A673 (cell line): ENCODE results near the gene TLCD3B. TPM values are rescaled to one million over a fixed set of nuclear protein-coding genes. Genes with fewer than 3 reads are reported as not detected.

ENCODE experiments used
- BruUV-seq: library from RNA; stranded (reverse); fragments of 400-500 nt; replicated peaks from 2 replicates; lab custom pipeline; 2021; lab: Mats Ljungman, UMichigan
- CTCF ChIA-PET: fragments of 300-600 bp; sonication (Branson Sonifier 250); formaldehyde crosslinking; loops from one replicate; lab custom pipeline; 2022; ENCODE audit warnings: antibody characterized with exemption; lab: Charles Lee
- POLR2A ChIA-PET: fragments of 300-600 bp; sonication (Branson Sonifier 250); formaldehyde crosslinking; loops from one replicate; lab custom pipeline; 2022; ENCODE audit warnings: antibody characterized with exemption; ENCODE audit not compliant: low non-redundant PET; lab: Charles Lee
- DNase-seq: peaks from one replicate; pipeline ENCODE4 v3.0.0-alpha.2; 2015; ENCODE audit warnings: low spot score
- H3K27ac ChIP-seq: fragments of 200-600 bp; sonication (generic); 2 replicates; pipeline ENCODE4 v1.5.1; 2016; ENCODE audit warnings: mixed run types, low read depth, mild to moderate bottlenecking, mixed read lengths, antibody characterized with exemption, low read length; ENCODE audit not compliant: poor library complexity, severe bottlenecking
- H3K27me3 ChIP-seq: fragments of 200-600 bp; sonication (generic); replicated peaks from 2 replicates; pipeline ENCODE4 v1.6.1; 2017; ENCODE audit warnings: mixed run types, low read depth, mild to moderate bottlenecking, mixed read lengths, antibody characterized with exemption, low read length; ENCODE audit not compliant: insufficient read depth, poor library complexity
- H3K36me3 ChIP-seq: fragments of 200-600 bp; sonication (generic); 2 replicates; pipeline ENCODE4 v1.6.1; 2016; ENCODE audit warnings: mixed run types, mild to moderate bottlenecking, mixed read lengths, antibody characterized with exemption, low read length; ENCODE audit not compliant: insufficient read depth, poor library complexity, severe bottlenecking
- H3K4me1 ChIP-seq: fragments of 200-600 bp; sonication (generic); 2 replicates; pipeline ENCODE4 v1.6.1; 2017; ENCODE audit warnings: mixed run types, mild to moderate bottlenecking, mixed read lengths, antibody characterized with exemption, low read length; ENCODE audit not compliant: insufficient read depth, poor library complexity, severe bottlenecking
- H3K4me3 ChIP-seq: fragments of 200-600 bp; sonication (generic); 2 replicates; pipeline ENCODE4 v1.5.1; 2016; ENCODE audit warnings: low read depth, mixed run types, mild to moderate bottlenecking, mixed read lengths, low read length; ENCODE audit not compliant: poor library complexity, severe bottlenecking
- H3K9me3 ChIP-seq: fragments of 200-600 bp; sonication (generic); 2 replicates; pipeline ENCODE4 v1.6.1; 2016; ENCODE audit warnings: mixed run types, low read depth, mild to moderate bottlenecking, mixed read lengths, antibody characterized with exemption, low read length; ENCODE audit not compliant: poor library complexity, severe bottlenecking
- CTCF ChIP-seq: fragments of 300-800, 200-600 bp; sonication (generic); conservative IDR thresholded peaks from 2 replicates; pipeline ENCODE4 v1.5.1; 2017; ENCODE audit warnings: low read depth, mild to moderate bottlenecking, antibody characterized with exemption, low read length, moderate library complexity, mixed read lengths
- EZH2 ChIP-seq: fragments of 200-600 bp; sonication (generic); IDR thresholded peaks from 2 replicates; pipeline ENCODE4 v1.6.1; 2017; ENCODE audit warnings: borderline replicate concordance, low read depth, mild to moderate bottlenecking, mixed read lengths, antibody characterized with exemption, low read length; ENCODE audit not compliant: poor library complexity, severe bottlenecking
- intact Hi-C: fragments of 100-400 bp; cut with micrococcal nuclease; formaldehyde crosslinking; loops from one replicate; pipeline ENCODE4 v1.10.0; 2022; ENCODE audit not compliant: unreplicated experiment
- total RNA-seq: library from RNA; stranded (reverse); gene quantifications from 2 replicates; pipeline ENCODE4 v1.2.3, GENCODE V29; 2021

TLCD3B gene
- total RNA-seq, 1 experiment from 2014 or later, result 1.9 TPM

- POLR2A ChIA-PET, result no interaction called here
Observed at GRCh38 chr16:30068333-30068732, 37.3 kb upstream of the TLCD3B start.

GRCh38 chr16:30067584-30067916 lies 36.5 kb upstream of the TLCD3B start:
- intact Hi-C loops, result loop anchor here (10.0 kb wide), 1 partner anchor 627 kb away; the partner anchor contains the start of gene SRCAP
- CTCF ChIA-PET, result no interaction called here
- Histone ChIP-seq H3K9me3 (no peaks in the 10 kb centered on the region), H3K36me3 (peaks cover 63% of the 10 kb centered on the region), H3K4me1 (peaks cover 38% of the 10 kb centered on the region), H3K27ac (peak overlapping the region; percentile 97), H3K4me3 (peak overlapping the region; percentile 85), H3K27me3 (no peaks in the 10 kb centered on the region)
- POLR2A ChIA-PET, result interaction anchor here (0.5 kb wide), 1 partner anchor 20 kb away, joined by 19 read pairs; no protein-coding TSS in a partner anchor
- TF ChIP-seq EZH2, result no peak
- TF ChIP-seq CTCF, result no peak
- BruUV-seq, result no TSS peak
- DNase-seq, result no peak

More at GRCh38 chr16:30068333-30068732, 37.3 kb upstream of the TLCD3B start:
- DNase-seq, result no peak
- Histone ChIP-seq H3K4me3 (no peak overlapping the region), H3K27me3 (no peaks in the 10 kb centered on the region), H3K36me3 (peaks cover 65% of the 10 kb centered on the region), H3K27ac (peak overlapping the region; percentile 6), H3K9me3 (no peaks in the 10 kb centered on the region), H3K4me1 (peaks cover 38% of the 10 kb centered on the region)
- intact Hi-C loops, result loop anchor here (10.0 kb wide), 1 partner anchor 626 kb away; the partner anchor contains the start of gene SRCAP
- TF ChIP-seq EZH2, result no peak
- no peak for TF ChIP-seq CTCF
- CTCF ChIA-PET, result no interaction called here
- BruUV-seq, result no TSS peak

- H3K4me1 ChIP-seq, result peaks cover 38% of the 10 kb centered on the region
- peak overlapping the region; percentile 85 for H3K4me3 ChIP-seq
- ChIA-PET POLR2A (interaction anchor here (0.5 to 0.6 kb wide), 2 partner anchors 21 to 414 kb away, joined by 19 to 20 read pairs; no protein-coding TSS in a partner anchor), CTCF (no interaction called here)
- no peaks in the 10 kb centered on the region for H3K9me3 ChIP-seq
- BruUV-seq, result no TSS peak
- peak overlapping the region; percentile 97 for H3K27ac ChIP-seq
- intact Hi-C loops, result loop anchor here (10.0 kb wide), 1 partner anchor 628 kb away; the partner anchor contains the start of gene SRCAP
- TF ChIP-seq EZH2, result no peak
- TF ChIP-seq CTCF, result no peak
- no peaks in the 10 kb centered on the region for H3K27me3 ChIP-seq
- no peak for DNase-seq
- peaks cover 57% of the 10 kb centered on the region for H3K36me3 ChIP-seq
Observed at GRCh38 chr16:30066761-30067583, 35.9 kb upstream of the TLCD3B start.
